Measurements from ENCODE around the gene TGFBR2. TPM values are rescaled to one million over a fixed set of nuclear protein-coding genes. Genes with fewer than 3 reads are reported as not detected.

Gene TGFBR2
- polyA plus RNA-seq, 1 of the 3 experiments (the other 2 are of a cell fraction): 48.3 TPM

DNA sequence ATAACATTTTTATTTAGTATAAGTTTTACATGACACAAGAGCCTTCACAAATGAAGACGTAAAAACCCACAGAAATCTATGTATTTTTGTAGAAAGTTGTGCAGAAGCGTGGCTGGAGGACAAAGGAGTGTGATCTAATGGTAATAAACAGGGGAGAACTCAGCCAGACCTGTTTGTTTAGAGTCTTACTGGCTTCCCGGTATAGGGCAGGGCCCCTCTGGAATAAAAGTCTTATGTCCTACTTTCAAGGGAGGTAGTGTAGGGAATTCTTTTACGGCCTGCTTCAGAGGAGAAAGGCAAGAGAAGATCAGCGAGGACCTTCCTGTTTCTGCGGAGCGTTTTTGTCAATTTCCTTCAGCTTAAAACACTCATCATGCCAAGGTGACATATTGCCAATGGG is 103.6 kb downstream of the TGFBR2 start:
- Histone ChIP-seq H3K4me3 (ENCODE audit: low read depth in 2 of 2, low read length in 1 of 2) (no peak overlapping the region), H3K79me2 (ENCODE audit: insufficient read depth) (no peaks in the 10 kb centered on the region), H3K4me1 (ENCODE audit: control insufficient read depth in 1 of 2, insufficient read depth in 2 of 2, low read depth in 1 of 2, low read length in 1 of 2) (peaks cover 0 to 2% of the 10 kb centered on the region in 2 experiments; a peak in 1 of 4 replicates), H4K20me1 (ENCODE audit: insufficient read depth) (no peaks in the 10 kb centered on the region), H3K9me2 (no peaks in the 10 kb centered on the region), H3K9me3 (no peaks in the 10 kb centered on the region), H3K27me3 (ENCODE audit: insufficient read depth) (no peaks in the 10 kb centered on the region), H3K27ac (ENCODE audit: low read depth in 2 of 2, low read length in 1 of 2) (no peak overlapping the region), H3K36me3 (replicated peaks in 1 of 2; ENCODE audit: control insufficient read depth in 1 of 2, insufficient read depth in 2 of 2, low read length in 1 of 2) (no peaks in the 10 kb centered on the region), H2AFZ (ENCODE audit: low read depth) (no peak overlapping the region), H3K4me2 (no peak overlapping the region), H3K9ac (no peak overlapping the region), H3F3A (replicated peaks; ENCODE audit: insufficient read depth) (no peaks in the 10 kb centered on the region)
- no peak for DNase-seq
- ChIA-PET CTCF (no interaction called here), POLR2A (no interaction called here)
- no peak for TF ChIP-seq POLR2AphosphoS5 (IDR thresholded peaks at IDR 0.05; ENCODE audit: low read depth, low read length)
- no peak for TF ChIP-seq NFIC (IDR thresholded peaks at IDR 0.05; ENCODE audit: borderline replicate concordance)
- TF ChIP-seq SMC3 (IDR thresholded peaks at IDR 0.05; ENCODE audit: low read depth, low read length): no peak
- no peak for TF ChIP-seq CHD2 (IDR thresholded peaks at IDR 0.05; ENCODE audit: low read length, partially characterized antibody)
- 94% methylated on average over 7 of the region's 7 CpGs for WGBS (ENCODE audit: low lambda C conversion rate)

DNA sequence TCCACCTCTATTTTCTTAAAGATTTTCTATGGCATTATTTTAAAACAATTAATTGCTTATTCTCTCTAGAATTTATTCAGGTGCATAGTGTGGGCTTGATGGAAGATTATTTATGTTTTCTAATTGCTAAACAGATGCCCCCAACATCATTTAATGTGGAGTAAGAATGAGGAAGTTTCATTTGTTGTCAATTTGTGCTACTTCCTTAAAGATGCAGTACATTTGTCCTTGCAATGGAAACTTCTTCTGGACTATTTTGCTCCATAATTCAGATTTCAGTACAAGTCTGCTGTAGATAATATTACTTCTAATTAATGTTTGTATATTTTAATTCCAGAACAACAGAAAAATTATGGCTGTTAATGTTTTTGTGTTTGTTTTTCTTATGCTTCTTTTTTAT is 104.8 kb downstream of the TGFBR2 start:
- TF ChIP-seq TCF12 (IDR thresholded peaks at IDR 0.05) (no peak), MXI1 (IDR thresholded peaks at IDR 0.05; ENCODE audit: low read depth, low read length) (no peak)
- no peaks in the 10 kb centered on the region for H3F3A ChIP-seq (replicated peaks; ENCODE audit: insufficient read depth)
- H3K27ac ChIP-seq (ENCODE audit: low read depth in 2 of 2, low read length in 1 of 2): no peak overlapping the region
- ChIA-PET POLR2A (no interaction called here), CTCF (interaction anchor here (1.0 kb wide), 1 partner anchor 12 kb away, joined by 3 read pairs; no protein-coding TSS in a partner anchor)
- H3K79me2 ChIP-seq (ENCODE audit: insufficient read depth): no peaks in the 10 kb centered on the region
- no peaks in the 10 kb centered on the region for H3K27me3 ChIP-seq (ENCODE audit: insufficient read depth)
- no peak overlapping the region for H3K4me2 ChIP-seq
- H3K9me2 ChIP-seq: no peaks in the 10 kb centered on the region
- no peak for DNase-seq
- no peak overlapping the region for H3K4me3 ChIP-seq (ENCODE audit: low read depth in 2 of 2, low read length in 1 of 2)
- H3K36me3 ChIP-seq (replicated peaks in 1 of 2; ENCODE audit: control insufficient read depth in 1 of 2, insufficient read depth in 2 of 2, low read length in 1 of 2): no peaks in the 10 kb centered on the region
- H3K4me1 ChIP-seq (ENCODE audit: control insufficient read depth in 1 of 2, insufficient read depth in 2 of 2, low read depth in 1 of 2, low read length in 1 of 2): no peaks in the 10 kb centered on the region
- H4K20me1 ChIP-seq (ENCODE audit: insufficient read depth): no peaks in the 10 kb centered on the region
- no peak overlapping the region for H2AFZ ChIP-seq (ENCODE audit: low read depth)
- no peak overlapping the region for H3K9ac ChIP-seq
- H3K9me3 ChIP-seq: no peaks in the 10 kb centered on the region

DNA sequence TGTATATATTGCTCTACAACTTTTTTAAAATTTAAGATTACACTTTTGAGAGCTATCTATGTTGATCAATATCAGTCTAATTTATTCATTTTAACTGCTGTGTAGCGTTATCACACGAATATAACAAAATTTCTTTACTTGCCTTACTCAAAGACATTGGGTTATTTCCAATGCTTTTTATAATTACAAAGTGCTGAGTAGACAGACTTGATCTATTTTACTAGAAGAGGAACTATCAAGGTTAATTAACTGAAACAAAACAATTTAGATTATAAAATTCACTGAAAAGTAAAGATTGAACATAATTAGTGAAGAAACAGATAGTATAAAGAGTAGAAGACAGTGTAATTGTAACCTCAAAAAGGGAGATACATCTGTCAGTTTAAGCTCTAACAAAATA is 105.5 kb downstream of the TGFBR2 start:
- H3F3A ChIP-seq (replicated peaks; ENCODE audit: insufficient read depth): no peaks in the 10 kb centered on the region
- H3K4me3 ChIP-seq (ENCODE audit: low read depth in 2 of 2, low read length in 1 of 2): no peak overlapping the region
- no peak for DNase-seq
- no peaks in the 10 kb centered on the region for H3K36me3 ChIP-seq (replicated peaks in 1 of 2; ENCODE audit: control insufficient read depth in 1 of 2, insufficient read depth in 2 of 2, low read length in 1 of 2)
- no peak overlapping the region for H3K4me2 ChIP-seq
- H3K9ac ChIP-seq: no peak overlapping the region
- ChIA-PET CTCF (interaction anchor here (1.0 to 1.1 kb wide), 2 partner anchors 11 to 18 kb away, joined by 3 read pairs; no protein-coding TSS in a partner anchor), POLR2A (no interaction called here)
- no peaks in the 10 kb centered on the region for H3K4me1 ChIP-seq (ENCODE audit: control insufficient read depth in 1 of 2, insufficient read depth in 2 of 2, low read depth in 1 of 2, low read length in 1 of 2)
- no peaks in the 10 kb centered on the region for H4K20me1 ChIP-seq (ENCODE audit: insufficient read depth)
- H3K27me3 ChIP-seq (ENCODE audit: insufficient read depth): no peaks in the 10 kb centered on the region
- no peak overlapping the region for H2AFZ ChIP-seq (ENCODE audit: low read depth)
- H3K9me2 ChIP-seq: no peaks in the 10 kb centered on the region
- WGBS (ENCODE audit: low lambda C conversion rate): 89% methylated on average over 2 of the region's 2 CpGs
- H3K79me2 ChIP-seq (ENCODE audit: insufficient read depth): no peaks in the 10 kb centered on the region
- H3K9me3 ChIP-seq: no peaks in the 10 kb centered on the region
- no peak overlapping the region for H3K27ac ChIP-seq (ENCODE audit: low read depth in 2 of 2, low read length in 1 of 2)
- TF ChIP-seq MEF2A (IDR thresholded peaks at IDR 0.05; ENCODE audit: borderline replicate concordance, low read depth): no peak
- TF ChIP-seq, protein P1, sequence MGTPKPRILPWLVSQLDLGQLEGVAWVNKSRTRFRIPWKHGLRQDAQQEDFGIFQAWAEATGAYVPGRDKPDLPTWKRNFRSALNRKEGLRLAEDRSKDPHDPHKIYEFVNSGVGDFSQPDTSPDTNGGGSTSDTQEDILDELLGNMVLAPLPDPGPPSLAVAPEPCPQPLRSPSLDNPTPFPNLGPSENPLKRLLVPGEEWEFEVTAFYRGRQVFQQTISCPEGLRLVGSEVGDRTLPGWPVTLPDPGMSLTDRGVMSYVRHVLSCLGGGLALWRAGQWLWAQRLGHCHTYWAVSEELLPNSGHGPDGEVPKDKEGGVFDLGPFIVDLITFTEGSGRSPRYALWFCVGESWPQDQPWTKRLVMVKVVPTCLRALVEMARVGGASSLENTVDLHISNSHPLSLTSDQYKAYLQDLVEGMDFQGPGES (IDR thresholded peaks at IDR 0.05; ENCODE audit: low read depth, low read length): no peak
- TF ChIP-seq, protein P2, sequence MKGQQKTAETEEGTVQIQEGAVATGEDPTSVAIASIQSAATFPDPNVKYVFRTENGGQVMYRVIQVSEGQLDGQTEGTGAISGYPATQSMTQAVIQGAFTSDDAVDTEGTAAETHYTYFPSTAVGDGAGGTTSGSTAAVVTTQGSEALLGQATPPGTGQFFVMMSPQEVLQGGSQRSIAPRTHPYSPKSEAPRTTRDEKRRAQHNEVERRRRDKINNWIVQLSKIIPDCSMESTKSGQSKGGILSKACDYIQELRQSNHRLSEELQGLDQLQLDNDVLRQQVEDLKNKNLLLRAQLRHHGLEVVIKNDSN (IDR thresholded peaks at IDR 0.05; ENCODE audit: borderline replicate concordance, low read depth): no peak
- TF ChIP-seq NRF1 (IDR thresholded peaks at IDR 0.05; ENCODE audit: low read depth, low read length): no peak
- TF ChIP-seq, protein P3, sequence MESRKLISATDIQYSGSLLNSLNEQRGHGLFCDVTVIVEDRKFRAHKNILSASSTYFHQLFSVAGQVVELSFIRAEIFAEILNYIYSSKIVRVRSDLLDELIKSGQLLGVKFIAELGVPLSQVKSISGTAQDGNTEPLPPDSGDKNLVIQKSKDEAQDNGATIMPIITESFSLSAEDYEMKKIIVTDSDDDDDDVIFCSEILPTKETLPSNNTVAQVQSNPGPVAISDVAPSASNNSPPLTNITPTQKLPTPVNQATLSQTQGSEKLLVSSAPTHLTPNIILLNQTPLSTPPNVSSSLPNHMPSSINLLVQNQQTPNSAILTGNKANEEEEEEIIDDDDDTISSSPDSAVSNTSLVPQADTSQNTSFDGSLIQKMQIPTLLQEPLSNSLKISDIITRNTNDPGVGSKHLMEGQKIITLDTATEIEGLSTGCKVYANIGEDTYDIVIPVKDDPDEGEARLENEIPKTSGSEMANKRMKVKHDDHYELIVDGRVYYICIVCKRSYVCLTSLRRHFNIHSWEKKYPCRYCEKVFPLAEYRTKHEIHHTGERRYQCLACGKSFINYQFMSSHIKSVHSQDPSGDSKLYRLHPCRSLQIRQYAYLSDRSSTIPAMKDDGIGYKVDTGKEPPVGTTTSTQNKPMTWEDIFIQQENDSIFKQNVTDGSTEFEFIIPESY (IDR thresholded peaks at IDR 0.05; ENCODE audit: borderline replicate concordance, low read depth): no peak
- TF ChIP-seq, protein P4, sequence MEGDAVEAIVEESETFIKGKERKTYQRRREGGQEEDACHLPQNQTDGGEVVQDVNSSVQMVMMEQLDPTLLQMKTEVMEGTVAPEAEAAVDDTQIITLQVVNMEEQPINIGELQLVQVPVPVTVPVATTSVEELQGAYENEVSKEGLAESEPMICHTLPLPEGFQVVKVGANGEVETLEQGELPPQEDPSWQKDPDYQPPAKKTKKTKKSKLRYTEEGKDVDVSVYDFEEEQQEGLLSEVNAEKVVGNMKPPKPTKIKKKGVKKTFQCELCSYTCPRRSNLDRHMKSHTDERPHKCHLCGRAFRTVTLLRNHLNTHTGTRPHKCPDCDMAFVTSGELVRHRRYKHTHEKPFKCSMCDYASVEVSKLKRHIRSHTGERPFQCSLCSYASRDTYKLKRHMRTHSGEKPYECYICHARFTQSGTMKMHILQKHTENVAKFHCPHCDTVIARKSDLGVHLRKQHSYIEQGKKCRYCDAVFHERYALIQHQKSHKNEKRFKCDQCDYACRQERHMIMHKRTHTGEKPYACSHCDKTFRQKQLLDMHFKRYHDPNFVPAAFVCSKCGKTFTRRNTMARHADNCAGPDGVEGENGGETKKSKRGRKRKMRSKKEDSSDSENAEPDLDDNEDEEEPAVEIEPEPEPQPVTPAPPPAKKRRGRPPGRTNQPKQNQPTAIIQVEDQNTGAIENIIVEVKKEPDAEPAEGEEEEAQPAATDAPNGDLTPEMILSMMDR (IDR thresholded peaks at IDR 0.05): no peak
- TF ChIP-seq TEAD4 (IDR thresholded peaks at IDR 0.05; ENCODE audit: borderline replicate concordance, insufficient read depth): no peak
- TF ChIP-seq, protein P5, sequence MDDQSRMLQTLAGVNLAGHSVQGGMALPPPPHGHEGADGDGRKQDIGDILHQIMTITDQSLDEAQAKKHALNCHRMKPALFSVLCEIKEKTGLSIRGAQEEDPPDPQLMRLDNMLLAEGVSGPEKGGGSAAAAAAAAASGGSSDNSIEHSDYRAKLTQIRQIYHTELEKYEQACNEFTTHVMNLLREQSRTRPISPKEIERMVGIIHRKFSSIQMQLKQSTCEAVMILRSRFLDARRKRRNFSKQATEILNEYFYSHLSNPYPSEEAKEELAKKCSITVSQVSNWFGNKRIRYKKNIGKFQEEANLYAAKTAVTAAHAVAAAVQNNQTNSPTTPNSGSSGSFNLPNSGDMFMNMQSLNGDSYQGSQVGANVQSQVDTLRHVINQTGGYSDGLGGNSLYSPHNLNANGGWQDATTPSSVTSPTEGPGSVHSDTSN (IDR thresholded peaks at IDR 0.05): no peak
- TF ChIP-seq RFX5 (IDR thresholded peaks at IDR 0.05; ENCODE audit: low read length): no peak
